Mesothelial cell of epicardium (in vitro differentiated cells): ENCODE measurements around the gene TEFM. TPM values are rescaled to one million over a fixed set of nuclear protein-coding genes. Genes with fewer than 3 reads are reported as not detected.

ENCODE experiments used
- DNase-seq, 2 experiments: peaks; one replicate each; pipeline ENCODE4 v3.0.0; 2021; ENCODE audit warnings: low spot score in 2 of 2; ENCODE audit not compliant: unreplicated experiment in 2 of 2
- H3K27ac Mint-ChIP-seq: 2 replicates; pipeline ENCODE4 v1.8.0; 2021; ENCODE audit warnings: mixed read lengths
- H3K27me3 Mint-ChIP-seq: 2 replicates; pipeline ENCODE4 v1.8.0; 2021; ENCODE audit warnings: low read depth, mixed read lengths
- H3K36me3 Mint-ChIP-seq: 2 replicates; pipeline ENCODE4 v1.8.0; 2021; ENCODE audit warnings: mixed read lengths
- H3K4me1 Mint-ChIP-seq: 2 replicates; pipeline ENCODE4 v1.8.0; 2021; ENCODE audit warnings: mixed read lengths
- H3K4me3 Mint-ChIP-seq: 2 replicates; pipeline ENCODE4 v1.8.0; 2021; ENCODE audit warnings: mild to moderate bottlenecking, moderate library complexity, mixed read lengths
- H3K9me3 Mint-ChIP-seq: 2 replicates; pipeline ENCODE4 v1.8.0; 2021; ENCODE audit warnings: mixed read lengths
- CTCF ChIP-seq: fragments of 200-600 bp; sonication (generic); IDR thresholded peaks from one replicate; pipeline ENCODE4 v1.5.0; 2021; ENCODE audit warnings: antibody characterized with exemption; ENCODE audit not compliant: unreplicated experiment
- total RNA-seq: library from RNA; stranded (reverse); gene quantifications from 3 replicates; pipeline ENCODE4 v1.2.1, GENCODE V29; 2021

The TEFM gene
- total RNA-seq = 16.3 to 18.2 TPM (median 16.4 TPM) in 3 replicates

GRCh38 chr17:30906101-30906911 is at the start of gene TEFM:
Gene TEFM, minus strand, starts transcription at chr17:30906238. Its CDS starts 40 bp downstream, at chr17:30906198.
- Mint-ChIP-seq H3K36me3 (peaks cover 9% of the 10 kb centered on the region), H3K9me3 (no peaks in the 10 kb centered on the region), H3K4me3 (peak within 1 kb of the TSS; percentile 93), H3K27ac (peak within 1 kb of the TSS; percentile 98), H3K4me1 (peaks cover 11% of the 10 kb centered on the region), H3K27me3 (no peaks in the 10 kb centered on the region)
- TF ChIP-seq CTCF = no peak
- peak; percentile 71 to 93 for DNase-seq

GRCh38 chr17:30954046-30954830 is 48.2 kb upstream of the TEFM start:
- no peak for TF ChIP-seq CTCF
- Mint-ChIP-seq H3K9me3 (no peaks in the 10 kb centered on the region), H3K4me1 (no peaks in the 10 kb centered on the region), H3K27me3 (no peaks in the 10 kb centered on the region), H3K4me3 (no peak overlapping the region), H3K36me3 (no peaks in the 10 kb centered on the region), H3K27ac (no peak overlapping the region)
- no peak for DNase-seq

GRCh38 chr17:30952638-30953393 is 46.8 kb upstream of the TEFM start:
- Mint-ChIP-seq H3K27me3 (no peaks in the 10 kb centered on the region), H3K4me3 (no peak overlapping the region), H3K4me1 (no peaks in the 10 kb centered on the region), H3K9me3 (no peaks in the 10 kb centered on the region), H3K27ac (no peak overlapping the region), H3K36me3 (no peaks in the 10 kb centered on the region)
- DNase-seq = no peak
- no peak for TF ChIP-seq CTCF

GRCh38 chr17:30950669-30951399 is 44.8 kb upstream of the TEFM start:
- H3K9me3 Mint-ChIP-seq = no peaks in the 10 kb centered on the region
- no peak for TF ChIP-seq CTCF
- H3K27me3 Mint-ChIP-seq = no peaks in the 10 kb centered on the region
- no peaks in the 10 kb centered on the region for H3K36me3 Mint-ChIP-seq
- DNase-seq = no peak
- no peaks in the 10 kb centered on the region for H3K4me1 Mint-ChIP-seq
- H3K4me3 Mint-ChIP-seq = no peak overlapping the region
- no peak overlapping the region for H3K27ac Mint-ChIP-seq

GRCh38 chr17:30950189-30950588 is 44.2 kb upstream of the TEFM start:
- Mint-ChIP-seq H3K27me3 (no peaks in the 10 kb centered on the region), H3K4me3 (no peak overlapping the region), H3K9me3 (no peaks in the 10 kb centered on the region), H3K36me3 (no peaks in the 10 kb centered on the region), H3K4me1 (no peaks in the 10 kb centered on the region), H3K27ac (no peak overlapping the region)
- TF ChIP-seq CTCF = no peak
- DNase-seq = no peak
